Loucy (cell line): ENCODE measurements around the gene CPPED1.

Experiments
- H2AFZ ChIP-seq: fragments of 200-600 bp; sonication (generic); 2 replicates; pipeline ENCODE4 v1.6.0; 2016; ENCODE audit warnings: antibody characterized with exemption, mild to moderate bottlenecking, low read length, moderate library complexity
- H3F3A ChIP-seq: fragments of 200-600 bp; 2 replicates; pipeline ENCODE4 v1.6.0; 2016; ENCODE audit warnings: antibody characterized with exemption, low read depth, mild to moderate bottlenecking
- H3K27me3 ChIP-seq: fragments of 200-600 bp; sonication (generic); 2 replicates; pipeline ENCODE4 v1.6.1; 2014; ENCODE audit warnings: low read length, mild to moderate bottlenecking; ENCODE audit not compliant: insufficient read depth, poor library complexity, severe bottlenecking
- H3K36me3 ChIP-seq: fragments of 200-600 bp; sonication (generic); 2 replicates; pipeline ENCODE4 v1.6.1; 2016; ENCODE audit warnings: low read length; ENCODE audit not compliant: insufficient read depth
- H3K4me1 ChIP-seq: fragments of 200-600 bp; sonication (generic); 2 replicates; pipeline ENCODE4 v1.5.1; 2014; ENCODE audit warnings: low read length, mild to moderate bottlenecking; ENCODE audit not compliant: insufficient read depth, poor library complexity, severe bottlenecking
- H3K4me2 ChIP-seq: fragments of 200-600 bp; sonication (generic); 2 replicates; pipeline ENCODE4 v1.6.0; 2014; ENCODE audit warnings: antibody characterized with exemption, low read length, low read depth, mild to moderate bottlenecking; ENCODE audit not compliant: poor library complexity, severe bottlenecking
- H3K4me3 ChIP-seq: fragments of 200-600 bp; sonication (generic); 2 replicates; pipeline ENCODE4 v1.5.1; 2014; ENCODE audit warnings: low read length, mild to moderate bottlenecking, mixed read lengths; ENCODE audit not compliant: poor library complexity, severe bottlenecking
- H3K79me2 ChIP-seq: fragments of 200-600 bp; sonication (generic); 2 replicates; pipeline ENCODE4 v1.6.1; 2014; ENCODE audit warnings: low read length; ENCODE audit not compliant: insufficient read depth
- H3K9ac ChIP-seq: fragments of 200-600 bp; sonication (generic); 2 replicates; pipeline ENCODE4 v1.6.0; 2014; ENCODE audit warnings: mild to moderate bottlenecking, low read depth, low read length, moderate library complexity; ENCODE audit not compliant: poor library complexity, severe bottlenecking
- H3K9me2 ChIP-seq: fragments of 200-600 bp; sonication (generic); replicated peaks from 2 replicates; pipeline ENCODE4 v1.6.1; 2016; ENCODE audit warnings: low read depth, low read length, mixed read lengths
- H3K9me3 ChIP-seq: fragments of 200-600 bp; sonication (generic); 2 replicates; pipeline ENCODE4 v1.6.1; 2014; ENCODE audit warnings: mild to moderate bottlenecking, antibody characterized with exemption, low read length, low read depth; ENCODE audit not compliant: insufficient read depth
- H4K20me1 ChIP-seq: fragments of 200-600 bp; sonication (generic); 2 replicates; pipeline ENCODE4 v1.6.0; 2014; ENCODE audit warnings: antibody characterized with exemption, low read length, mild to moderate bottlenecking; ENCODE audit not compliant: insufficient read depth, poor library complexity, severe bottlenecking
- EZH2phosphoT487 ChIP-seq: fragments of 200-600 bp; IDR thresholded peaks from 2 replicates; pipeline ENCODE4 v1.6.1; 2018; ENCODE audit warnings: antibody characterized with exemption, mild to moderate bottlenecking, moderate library complexity, borderline replicate concordance
- TF ChIP-seq, protein P1 (sequence below): fragments of 200-600 bp; sonication (generic); conservative IDR thresholded peaks from 2 replicates; pipeline ENCODE4 v1.5.1; 2014; ENCODE audit warnings: mild to moderate bottlenecking, antibody characterized with exemption, low read length

Gene CPPED1

GRCh38 chr16:12760819-12761611 is 42.7 kb downstream of the CPPED1 start:
- H3K4me3 ChIP-seq, result no peak overlapping the region
- H3K9ac ChIP-seq, result no peak overlapping the region
- H3K79me2 ChIP-seq, result no peaks in the 10 kb centered on the region
- no peaks in the 10 kb centered on the region for H3F3A ChIP-seq
- H2AFZ ChIP-seq, result no peak overlapping the region
- no peak for TF ChIP-seq EZH2phosphoT487
- TF ChIP-seq, protein P1, sequence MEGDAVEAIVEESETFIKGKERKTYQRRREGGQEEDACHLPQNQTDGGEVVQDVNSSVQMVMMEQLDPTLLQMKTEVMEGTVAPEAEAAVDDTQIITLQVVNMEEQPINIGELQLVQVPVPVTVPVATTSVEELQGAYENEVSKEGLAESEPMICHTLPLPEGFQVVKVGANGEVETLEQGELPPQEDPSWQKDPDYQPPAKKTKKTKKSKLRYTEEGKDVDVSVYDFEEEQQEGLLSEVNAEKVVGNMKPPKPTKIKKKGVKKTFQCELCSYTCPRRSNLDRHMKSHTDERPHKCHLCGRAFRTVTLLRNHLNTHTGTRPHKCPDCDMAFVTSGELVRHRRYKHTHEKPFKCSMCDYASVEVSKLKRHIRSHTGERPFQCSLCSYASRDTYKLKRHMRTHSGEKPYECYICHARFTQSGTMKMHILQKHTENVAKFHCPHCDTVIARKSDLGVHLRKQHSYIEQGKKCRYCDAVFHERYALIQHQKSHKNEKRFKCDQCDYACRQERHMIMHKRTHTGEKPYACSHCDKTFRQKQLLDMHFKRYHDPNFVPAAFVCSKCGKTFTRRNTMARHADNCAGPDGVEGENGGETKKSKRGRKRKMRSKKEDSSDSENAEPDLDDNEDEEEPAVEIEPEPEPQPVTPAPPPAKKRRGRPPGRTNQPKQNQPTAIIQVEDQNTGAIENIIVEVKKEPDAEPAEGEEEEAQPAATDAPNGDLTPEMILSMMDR, result no peak
- no peaks in the 10 kb centered on the region for H3K9me3 ChIP-seq
- H4K20me1 ChIP-seq, result no peaks in the 10 kb centered on the region
- no peaks in the 10 kb centered on the region for H3K27me3 ChIP-seq
- H3K9me2 ChIP-seq, result no peaks in the 10 kb centered on the region
- no peaks in the 10 kb centered on the region for H3K4me1 ChIP-seq
- no peaks in the 10 kb centered on the region for H3K36me3 ChIP-seq
- H3K4me2 ChIP-seq, result no peak overlapping the region

DNA sequence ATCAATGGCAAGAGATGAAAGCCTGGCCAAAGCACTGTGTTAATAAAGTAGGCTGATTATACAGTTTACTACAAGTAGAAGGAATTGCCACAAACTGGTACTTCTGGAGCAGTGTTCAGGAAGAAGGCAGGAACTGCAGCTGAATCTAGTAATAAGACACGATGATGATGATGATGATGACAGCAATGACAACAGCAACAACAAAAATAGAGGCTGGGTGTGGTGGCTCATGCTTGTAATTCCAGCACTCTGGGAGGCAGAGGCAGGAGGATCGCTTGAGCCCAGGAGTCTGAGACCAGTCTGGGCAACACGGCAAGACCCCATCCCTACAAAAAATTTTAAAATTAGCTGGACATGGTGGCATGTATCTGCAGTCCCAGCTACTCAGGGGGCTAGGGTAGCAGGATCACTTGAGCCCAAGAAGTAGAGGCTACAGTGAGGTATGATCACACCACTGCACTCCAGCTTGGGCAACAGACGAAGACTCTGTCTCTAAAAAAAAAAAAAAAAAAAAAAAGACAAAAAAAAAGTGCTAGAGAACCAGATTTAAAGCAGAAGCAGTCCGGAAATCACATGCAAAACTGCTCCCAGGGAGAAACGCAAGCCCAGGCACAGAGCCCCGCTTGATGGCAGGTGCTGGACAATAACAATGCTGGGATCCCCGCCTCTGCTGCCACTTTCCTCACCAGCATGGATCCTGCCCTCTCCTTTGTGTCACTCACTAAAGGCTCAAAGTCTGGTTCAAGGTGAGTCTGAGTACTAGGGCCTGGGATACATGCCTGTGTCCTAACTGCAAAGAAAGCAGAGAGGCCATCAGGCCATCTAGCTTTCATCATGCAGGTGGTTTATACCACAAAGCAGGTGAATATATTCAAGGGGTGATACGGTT is 44.8 kb downstream of the CPPED1 start:
- no peak for TF ChIP-seq EZH2phosphoT487
- TF ChIP-seq, protein P1, result no peak
- Histone ChIP-seq H3F3A (no peaks in the 10 kb centered on the region), H3K4me1 (no peaks in the 10 kb centered on the region), H3K4me3 (no peak overlapping the region), H3K79me2 (no peaks in the 10 kb centered on the region), H2AFZ (no peak overlapping the region), H3K9me3 (no peaks in the 10 kb centered on the region), H3K4me2 (no peak overlapping the region), H3K36me3 (no peaks in the 10 kb centered on the region), H3K9me2 (no peaks in the 10 kb centered on the region), H3K9ac (no peak overlapping the region), H4K20me1 (no peaks in the 10 kb centered on the region), H3K27me3 (no peaks in the 10 kb centered on the region)

DNA sequence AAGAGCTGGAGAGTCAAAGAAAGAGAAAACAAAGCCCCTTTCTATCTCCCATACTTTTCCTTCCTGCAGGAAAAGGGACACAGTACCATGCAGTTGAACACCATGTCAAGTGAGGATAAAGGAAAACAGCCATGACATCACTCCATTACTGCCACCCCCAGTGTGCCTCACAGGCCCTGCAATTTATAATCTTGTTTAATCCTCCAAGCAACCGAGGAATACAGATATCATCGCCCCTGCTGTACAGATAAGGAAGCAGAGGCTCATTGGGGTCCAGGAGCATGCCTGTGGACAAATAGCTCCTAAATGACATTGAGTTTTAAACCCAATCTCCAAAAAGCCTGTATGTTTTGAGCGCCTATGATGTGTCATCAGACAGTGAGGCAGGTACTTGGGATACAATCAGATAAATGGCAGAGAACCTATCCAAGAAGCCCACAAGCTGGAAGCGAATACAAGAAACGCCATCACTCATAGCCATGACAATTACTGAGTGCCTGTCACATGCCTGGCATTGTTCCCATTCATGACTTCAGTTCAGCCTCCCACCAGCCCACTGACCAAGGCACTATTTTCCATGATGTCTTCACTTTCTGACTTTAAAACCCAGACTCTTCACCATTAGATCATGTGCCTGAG is 45.5 kb downstream of the CPPED1 start:
- Histone ChIP-seq H3K9me3 (no peaks in the 10 kb centered on the region), H3K9me2 (no peaks in the 10 kb centered on the region), H3K36me3 (no peaks in the 10 kb centered on the region), H3K4me2 (no peak overlapping the region), H3K4me3 (no peak overlapping the region), H3K4me1 (no peaks in the 10 kb centered on the region), H2AFZ (no peak overlapping the region), H4K20me1 (no peaks in the 10 kb centered on the region), H3K9ac (no peak overlapping the region), H3K79me2 (no peaks in the 10 kb centered on the region), H3F3A (no peaks in the 10 kb centered on the region), H3K27me3 (no peaks in the 10 kb centered on the region)
- TF ChIP-seq, protein P1, result no peak
- no peak for TF ChIP-seq EZH2phosphoT487
